HL-60 (cell line): ENCODE results near the gene CCDC88A.

Experiments used
- GABPA ChIP-seq: IDR thresholded peaks from 2 replicates; pipeline ENCODE4 v1.6.1; 2012; ENCODE audit warnings: low read depth
- POLR2AphosphoS5 ChIP-seq: IDR thresholded peaks from 2 replicates; pipeline ENCODE4 v1.6.1; 2012; ENCODE audit warnings: low read depth
- REST ChIP-seq: IDR thresholded peaks from 2 replicates; pipeline ENCODE4 v1.6.1; 2012; ENCODE audit warnings: low read depth; ENCODE audit not compliant: insufficient replicate concordance
- TF ChIP-seq, protein P1 (sequence below): IDR thresholded peaks from one replicate; pipeline ENCODE4 v1.5.1; 2011; ENCODE audit warnings: low read length, control low read depth, inconsistent platforms; ENCODE audit not compliant: insufficient read depth

DNA sequence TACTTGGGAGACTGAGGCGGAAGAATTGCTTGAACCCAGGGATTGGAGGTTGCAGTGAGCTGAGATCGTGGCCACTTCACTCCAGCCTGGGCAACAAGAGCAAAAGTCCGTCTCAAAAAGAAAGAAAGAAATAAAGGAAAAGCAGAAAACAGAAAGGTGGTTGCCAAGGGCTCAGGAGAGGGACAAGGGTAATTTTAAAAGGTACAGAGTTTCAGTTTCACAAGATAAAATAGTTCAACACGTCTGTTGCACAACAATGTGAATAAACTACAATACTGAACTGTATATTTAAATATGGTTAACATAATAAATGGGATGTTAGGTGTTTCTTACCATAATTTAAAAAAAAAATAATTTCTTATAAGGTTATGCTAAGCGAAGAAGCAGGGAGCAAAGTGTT lies 174.2 kb downstream of the CCDC88A start:
- TF ChIP-seq REST (no peak), POLR2AphosphoS5 (no peak), GABPA (no peak)
- TF ChIP-seq, protein P1, sequence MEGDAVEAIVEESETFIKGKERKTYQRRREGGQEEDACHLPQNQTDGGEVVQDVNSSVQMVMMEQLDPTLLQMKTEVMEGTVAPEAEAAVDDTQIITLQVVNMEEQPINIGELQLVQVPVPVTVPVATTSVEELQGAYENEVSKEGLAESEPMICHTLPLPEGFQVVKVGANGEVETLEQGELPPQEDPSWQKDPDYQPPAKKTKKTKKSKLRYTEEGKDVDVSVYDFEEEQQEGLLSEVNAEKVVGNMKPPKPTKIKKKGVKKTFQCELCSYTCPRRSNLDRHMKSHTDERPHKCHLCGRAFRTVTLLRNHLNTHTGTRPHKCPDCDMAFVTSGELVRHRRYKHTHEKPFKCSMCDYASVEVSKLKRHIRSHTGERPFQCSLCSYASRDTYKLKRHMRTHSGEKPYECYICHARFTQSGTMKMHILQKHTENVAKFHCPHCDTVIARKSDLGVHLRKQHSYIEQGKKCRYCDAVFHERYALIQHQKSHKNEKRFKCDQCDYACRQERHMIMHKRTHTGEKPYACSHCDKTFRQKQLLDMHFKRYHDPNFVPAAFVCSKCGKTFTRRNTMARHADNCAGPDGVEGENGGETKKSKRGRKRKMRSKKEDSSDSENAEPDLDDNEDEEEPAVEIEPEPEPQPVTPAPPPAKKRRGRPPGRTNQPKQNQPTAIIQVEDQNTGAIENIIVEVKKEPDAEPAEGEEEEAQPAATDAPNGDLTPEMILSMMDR, result no peak
